Measurements from ENCODE around the gene TATDN2. TPM values are rescaled to one million over a fixed set of nuclear protein-coding genes. Genes with fewer than 3 reads are reported as not detected.

The TATDN2 gene
- total RNA-seq, 2 experiments from 2014 or later: 58.4 to 61.2 TPM

- POLR2A ChIA-PET: no interaction called here
Measured at GRCh38 chr3:10303785-10304184, 55.5 kb downstream of the TATDN2 start.

DNA sequence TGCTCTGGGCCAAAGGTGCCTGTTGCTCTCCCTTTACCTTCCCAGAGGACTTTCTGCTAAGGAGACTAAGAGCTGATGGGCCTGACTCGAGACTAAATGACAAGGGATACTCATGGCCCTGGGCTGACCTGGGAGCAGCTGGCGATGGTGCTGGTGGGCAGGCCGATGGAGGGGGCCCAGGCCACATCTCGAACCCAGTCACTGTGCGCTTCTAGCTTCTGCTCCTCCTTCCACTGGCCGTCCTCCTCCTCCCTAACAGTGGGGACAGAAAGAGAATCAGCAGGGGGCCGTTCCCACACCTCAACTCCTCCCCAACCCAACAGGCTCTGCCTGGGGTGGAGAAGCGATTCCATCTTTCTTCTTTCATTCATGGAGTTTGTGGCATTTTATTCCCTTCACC is 56.6 kb downstream of the TATDN2 start:
- POLR2A ChIA-PET: no interaction called here
- CTCF ChIA-PET: no interaction called here

More at GRCh38 chr3:10303785-10304184, 55.5 kb downstream of the TATDN2 start:
- CTCF ChIA-PET: no interaction called here

- CTCF ChIA-PET: no interaction called here
- POLR2A ChIA-PET: no interaction called here
Measured at GRCh38 chr3:10305331-10305902, 57.2 kb downstream of the TATDN2 start.

- ChIA-PET POLR2A (no interaction called here), CTCF (no interaction called here)
Measured at GRCh38 chr3:10306156-10306555, 57.9 kb downstream of the TATDN2 start.

DNA sequence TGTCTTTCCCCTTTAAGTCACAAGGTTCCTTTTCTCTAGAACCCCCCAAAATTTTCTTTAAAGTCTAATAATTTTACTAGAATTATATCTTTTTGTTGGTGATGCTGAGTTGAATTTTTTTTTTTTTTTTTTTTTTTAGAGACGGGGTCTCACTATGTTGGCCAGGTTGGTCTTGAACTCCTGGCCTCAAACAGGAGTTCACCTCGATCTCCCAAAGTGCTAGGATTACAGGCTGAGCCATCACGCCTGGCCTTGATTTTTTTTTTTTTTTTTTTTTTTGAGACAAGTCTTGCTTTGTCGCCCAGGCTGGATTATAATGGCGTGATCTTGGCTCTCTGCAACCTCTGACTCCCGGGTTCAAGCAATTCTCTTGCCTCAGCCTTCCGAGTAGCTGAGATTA is 60.4 kb downstream of the TATDN2 start:
- ChIA-PET CTCF (interaction anchor here (0.7 kb wide), 3 partner anchors 13 to 376 kb away, joined by 3 read pairs; no protein-coding TSS in a partner anchor), POLR2A (interaction anchor here (0.7 kb wide), 1 partner anchor 500 kb away, joined by 3 read pairs; no protein-coding TSS in a partner anchor)

DNA sequence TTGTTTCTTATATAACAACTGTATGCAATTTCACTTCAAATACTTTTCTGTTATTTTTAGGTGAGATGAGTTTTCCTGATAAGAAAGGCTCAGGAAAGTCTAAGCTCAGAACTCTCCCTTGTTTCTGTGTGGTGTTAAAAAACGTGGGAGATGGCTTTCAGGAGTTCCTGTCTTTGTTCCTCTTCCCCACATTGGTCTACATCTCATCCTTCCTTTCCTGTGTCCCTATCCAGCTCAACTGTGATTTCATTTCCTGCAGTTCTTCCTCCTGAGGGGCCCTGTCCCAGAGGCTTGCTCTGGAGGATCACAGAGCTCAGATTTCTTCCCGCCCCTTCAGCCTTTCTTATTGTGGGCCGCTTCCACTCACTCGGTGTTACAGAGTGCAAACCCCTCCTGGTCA is 61.5 kb downstream of the TATDN2 start:
- POLR2A ChIA-PET: no interaction called here

DNA sequence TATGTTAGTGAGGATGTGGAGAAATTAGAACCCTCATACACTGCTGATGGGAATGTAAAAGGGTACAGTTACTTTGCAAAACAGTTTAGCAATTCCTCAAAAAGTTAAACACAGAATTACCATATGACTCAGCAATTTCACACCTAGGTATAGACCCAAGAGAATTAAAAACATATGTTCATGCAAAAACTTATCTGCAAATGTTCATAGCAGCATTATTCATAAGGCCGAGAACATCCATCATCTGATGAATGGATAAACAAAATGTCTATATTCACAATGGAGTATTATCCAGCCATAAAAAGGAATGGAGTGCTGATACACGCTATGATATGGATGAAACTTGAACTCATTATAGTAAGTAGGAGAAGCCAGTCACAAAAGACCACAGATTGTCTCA is 62.3 kb downstream of the TATDN2 start:
- CTCF ChIA-PET: no interaction called here
- POLR2A ChIA-PET: no interaction called here

More for the DNA sequence above, 61.5 kb downstream of the TATDN2 start:
- CTCF ChIA-PET: no interaction called here

- POLR2A ChIA-PET: no interaction called here
- CTCF ChIA-PET: interaction anchor here (0.8 kb wide), 1 partner anchor 9 kb away, joined by 3 read pairs; the partner anchor contains the start of gene SEC13
Measured at GRCh38 chr3:10311710-10312109, 63.5 kb downstream of the TATDN2 start.

DNA sequence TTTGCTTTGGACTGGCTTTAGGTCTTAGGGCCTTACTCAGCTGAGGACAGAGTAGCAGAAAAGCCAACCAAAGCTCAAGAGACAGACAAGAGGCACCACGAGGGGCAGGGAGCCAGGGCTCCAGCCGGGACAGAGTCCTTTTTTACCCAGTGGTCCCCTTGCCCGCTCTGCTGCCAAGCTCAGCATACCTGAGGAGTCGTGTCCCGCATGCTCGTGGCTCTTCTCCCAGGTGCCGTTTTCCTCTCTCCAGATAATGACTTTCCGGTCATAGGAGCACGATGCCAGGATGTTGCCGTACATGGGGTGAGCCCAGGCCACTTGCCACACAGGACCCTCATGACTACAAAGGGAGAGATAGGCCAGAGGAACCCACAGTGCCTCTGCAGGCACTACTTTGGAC is 64.1 kb downstream of the TATDN2 start:
- ChIA-PET CTCF (no interaction called here), POLR2A (no interaction called here)

GRCh38 chr3:10312861-10313260 is 64.6 kb downstream of the TATDN2 start:
- ChIA-PET CTCF (interaction anchor here (0.6 kb wide), 1 partner anchor 685 kb away, joined by 3 read pairs; no protein-coding TSS in a partner anchor), POLR2A (no interaction called here)

- POLR2A ChIA-PET: no interaction called here
Measured at GRCh38 chr3:10315101-10315500, 66.8 kb downstream of the TATDN2 start.

GRCh38 chr3:10315771-10316344 is 67.6 kb downstream of the TATDN2 start:
- CTCF ChIA-PET: interaction anchor here (1.1 kb wide), 1 partner anchor 9 kb away, joined by 3 read pairs; no protein-coding TSS in a partner anchor

More at GRCh38 chr3:10315101-10315500, 66.8 kb downstream of the TATDN2 start:
- CTCF ChIA-PET: interaction anchor here (1.1 kb wide), 1 partner anchor 8 kb away, joined by 3 read pairs; no protein-coding TSS in a partner anchor

GRCh38 chr3:10317311-10317960 is 69.2 kb downstream of the TATDN2 start:
- CTCF ChIA-PET: no interaction called here

More at GRCh38 chr3:10315771-10316344, 67.6 kb downstream of the TATDN2 start:
- POLR2A ChIA-PET: no interaction called here

GRCh38 chr3:10317961-10318350 is 69.7 kb downstream of the TATDN2 start:
- POLR2A ChIA-PET: no interaction called here
- CTCF ChIA-PET: no interaction called here

More at GRCh38 chr3:10317311-10317960, 69.2 kb downstream of the TATDN2 start:
- POLR2A ChIA-PET: no interaction called here

DNA sequence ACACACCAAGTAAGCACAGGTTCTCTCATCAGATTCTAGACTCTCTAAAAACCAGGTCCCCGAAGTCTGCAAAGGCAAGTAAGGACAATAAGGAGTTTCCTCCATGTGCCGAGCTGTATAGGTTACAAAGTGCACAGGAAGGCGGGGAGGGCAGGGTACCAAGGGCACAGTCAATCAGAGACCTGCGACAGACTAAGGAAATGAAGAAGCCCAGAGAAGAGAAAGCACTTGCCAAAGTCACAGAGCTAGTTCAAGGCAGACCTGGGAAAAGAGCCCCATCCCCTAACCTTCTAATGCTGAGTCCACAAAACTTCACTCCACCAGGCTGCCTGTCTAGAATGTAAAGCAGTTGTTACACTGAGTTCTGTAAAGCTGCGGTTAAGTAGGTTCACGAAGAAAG is 71.0 kb downstream of the TATDN2 start:
- CTCF ChIA-PET: no interaction called here
- POLR2A ChIA-PET: no interaction called here

- POLR2A ChIA-PET: no interaction called here
Measured at GRCh38 chr3:10319804-10320203, 71.5 kb downstream of the TATDN2 start.

GRCh38 chr3:10320320-10320677 is 72.0 kb downstream of the TATDN2 start:
- CTCF ChIA-PET: interaction anchor here (0.9 kb wide), 1 partner anchor 9 kb away, joined by 3 read pairs; no protein-coding TSS in a partner anchor
- POLR2A ChIA-PET: interaction anchor here (0.6 to 0.9 kb wide), 4 partner anchors 192 to 430 kb away, joined by 3 to 11 read pairs (median 4); partner anchors contain the start of gene JAGN1

More at GRCh38 chr3:10319804-10320203, 71.5 kb downstream of the TATDN2 start:
- CTCF ChIA-PET: no interaction called here

- ChIA-PET POLR2A (no interaction called here), CTCF (interaction anchor here (0.6 to 1.0 kb wide), 2 partner anchors 13 to 417 kb away, joined by 3 read pairs; no protein-coding TSS in a partner anchor)
Measured at GRCh38 chr3:10321630-10322351, 73.5 kb downstream of the TATDN2 start.

GRCh38 chr3:10322352-10322710 is 74.1 kb downstream of the TATDN2 start:
- ChIA-PET CTCF (interaction anchor here (0.6 to 1.0 kb wide), 4 partner anchors 13 to 868 kb away, joined by 3 to 4 read pairs (median 3); no protein-coding TSS in a partner anchor), POLR2A (no interaction called here)

- POLR2A ChIA-PET: no interaction called here
- CTCF ChIA-PET: interaction anchor here (1.0 kb wide), 1 partner anchor 16 kb away, joined by 3 read pairs; no protein-coding TSS in a partner anchor
Measured at GRCh38 chr3:10327592-10327991, 79.3 kb downstream of the TATDN2 start.
